Fibroblast of upper back skin (primary cell): Measurements from ENCODE around the gene ABCB10.
"Not testable (repeated sequence)": the region's sequence is repeated elsewhere in the genome, so short reads cannot be mapped to it uniquely, and the experiment has no call there.

Source experiments
- DNase-seq: peaks from one replicate; pipeline ENCODE4 v3.0.0-alpha.2; 2013

The ABCB10 gene

GRCh38 chr1:229558460-229559335 lies at the start of gene ABCB10:
Gene ABCB10 (minus strand): TSS chr1:229558707. CDS start chr1:229558652, 55 bp downstream.
- peak; percentile 97 for DNase-seq

GRCh38 chr1:229607370-229607769 lies 48.9 kb upstream of the ABCB10 start:
- DNase-seq, result no peak

- DNase-seq, result no peak
Observed at GRCh38 chr1:229603371-229604005, 45.0 kb upstream of the ABCB10 start.

- DNase-seq, result no peak
Observed at GRCh38 chr1:229600229-229600628, 41.7 kb upstream of the ABCB10 start.

GRCh38 chr1:229599218-229599954 lies 40.9 kb upstream of the ABCB10 start:
- DNase-seq, result no peak

- no peak for DNase-seq
Observed at GRCh38 chr1:229597877-229598276, 39.4 kb upstream of the ABCB10 start.

GRCh38 chr1:229596925-229597699 lies 38.6 kb upstream of the ABCB10 start:
- peak; percentile 34 for DNase-seq

- DNase-seq, result not testable (repeated sequence)
Observed at GRCh38 chr1:229595876-229596275, 37.4 kb upstream of the ABCB10 start.

- no peak for DNase-seq
Observed at GRCh38 chr1:229594227-229595008, 35.9 kb upstream of the ABCB10 start.

GRCh38 chr1:229593800-229594199 lies 35.3 kb upstream of the ABCB10 start:
- DNase-seq, result no peak

- no peak for DNase-seq
Observed at GRCh38 chr1:229590119-229590518, 31.6 kb upstream of the ABCB10 start.

- no peak for DNase-seq
Observed at GRCh38 chr1:229585338-229585737, 26.8 kb upstream of the ABCB10 start.

GRCh38 chr1:229582715-229583114 lies 24.2 kb upstream of the ABCB10 start:
- no peak for DNase-seq

- DNase-seq, result no peak
Observed at GRCh38 chr1:229582011-229582694, 23.6 kb upstream of the ABCB10 start.

GRCh38 chr1:229581485-229581884 lies 23.0 kb upstream of the ABCB10 start:
- DNase-seq, result no peak

- DNase-seq, result peak; percentile 16
Observed at GRCh38 chr1:229579059-229579673, 20.7 kb upstream of the ABCB10 start.

- no peak for DNase-seq
Observed at GRCh38 chr1:229578168-229579058, 19.9 kb upstream of the ABCB10 start.

GRCh38 chr1:229574679-229575442 lies 16.4 kb upstream of the ABCB10 start:
- DNase-seq, result no peak

- no peak for DNase-seq
Observed at GRCh38 chr1:229572286-229572685, 13.8 kb upstream of the ABCB10 start.
